ENCODE results near the gene MRM1. TPM values are rescaled to one million over a fixed set of nuclear protein-coding genes. Genes with fewer than 3 reads are reported as not detected.

The MRM1 gene
- total RNA-seq, 4 donors from 2014 or later = 5.1 to 8.9 (median 5.9) TPM

GRCh38 chr17:36597866-36598777 is 3.3 kb upstream of the MRM1 start:
- WGBS, 2 donors = 91 to 93% methylated on average over 11 of the region's 11 CpGs
- DNase-seq (ENCODE audit: low spot score in 2 of 2) = peak in 1 of 2 donors; percentile 58
- H3K4me3 ChIP-seq (ENCODE audit: low read depth, poor library complexity, severe bottlenecking) = no peak overlapping the region
- no peak for TF ChIP-seq CTCF (IDR thresholded peaks at IDR 0.05)
- no peak for TF ChIP-seq POLR2A (IDR thresholded peaks at IDR 0.05)
- intact Hi-C loops (cut with DNase I; ENCODE audit: low total_unique reads) = no loop called here

GRCh38 chr17:36598951-36599401 is 2.4 kb upstream of the MRM1 start:
- peak in 1 of 2 donors; percentile 67 for DNase-seq (ENCODE audit: low spot score in 2 of 2)
- intact Hi-C loops (cut with DNase I; ENCODE audit: low total_unique reads) = no loop called here
- 90 to 93% methylated on average over 13 of the region's 13 CpGs for whole genome bisulfite sequencing, 2 donors
- H3K4me3 ChIP-seq (ENCODE audit: low read depth, poor library complexity, severe bottlenecking) = no peak overlapping the region
- TF ChIP-seq CTCF (IDR thresholded peaks at IDR 0.05) = no peak
- TF ChIP-seq POLR2A (IDR thresholded peaks at IDR 0.05) = no peak

GRCh38 chr17:36599546-36600250 is 1.7 kb upstream of the MRM1 start:
- DNase-seq (ENCODE audit: low spot score in 2 of 2) = peak in 1 of 2 donors; percentile 75
- intact Hi-C loops (cut with DNase I; ENCODE audit: low total_unique reads) = no loop called here

GRCh38 chr17:36600465-36600864 is 918 bp upstream of the MRM1 start:
- WGBS, 2 donors = 67 to 73% methylated on average over 3 of the region's 3 CpGs
- TF ChIP-seq CTCF (IDR thresholded peaks at IDR 0.05) (no peak), POLR2A (IDR thresholded peaks at IDR 0.05) (no peak)
- H3K4me3 ChIP-seq (ENCODE audit: low read depth, poor library complexity, severe bottlenecking) = no peak overlapping the region
- peak in 1 of 2 donors; percentile 77 for DNase-seq (ENCODE audit: low spot score in 2 of 2)
- intact Hi-C loops (cut with DNase I; ENCODE audit: low total_unique reads) = no loop called here

More at GRCh38 chr17:36599546-36600250, 1.7 kb upstream of the MRM1 start:
- 89 to 93% methylated on average over 11 of the region's 11 CpGs for WGBS, 2 donors
- TF ChIP-seq CTCF (IDR thresholded peaks at IDR 0.05) (no peak), POLR2A (IDR thresholded peaks at IDR 0.05) (no peak)
- H3K4me3 ChIP-seq (ENCODE audit: low read depth, poor library complexity, severe bottlenecking) = no peak overlapping the region

GRCh38 chr17:36600936-36601302 is 464 bp upstream of the MRM1 start:
- DNase-seq (ENCODE audit: low spot score in 2 of 2) = no peak
- peak overlapping the region; percentile 68 for H3K4me3 ChIP-seq (ENCODE audit: low read depth, poor library complexity, severe bottlenecking)
- intact Hi-C loops (cut with DNase I; ENCODE audit: low total_unique reads) = no loop called here
- TF ChIP-seq POLR2A (IDR thresholded peaks at IDR 0.05) = no peak
- no peak for TF ChIP-seq CTCF (IDR thresholded peaks at IDR 0.05)
- 14 to 20% methylated on average over 10 of the region's 10 CpGs for WGBS, 2 donors

Data from lower leg skin (tissue), 4 donors.